ENCODE data around the gene XYLT1.

DNA sequence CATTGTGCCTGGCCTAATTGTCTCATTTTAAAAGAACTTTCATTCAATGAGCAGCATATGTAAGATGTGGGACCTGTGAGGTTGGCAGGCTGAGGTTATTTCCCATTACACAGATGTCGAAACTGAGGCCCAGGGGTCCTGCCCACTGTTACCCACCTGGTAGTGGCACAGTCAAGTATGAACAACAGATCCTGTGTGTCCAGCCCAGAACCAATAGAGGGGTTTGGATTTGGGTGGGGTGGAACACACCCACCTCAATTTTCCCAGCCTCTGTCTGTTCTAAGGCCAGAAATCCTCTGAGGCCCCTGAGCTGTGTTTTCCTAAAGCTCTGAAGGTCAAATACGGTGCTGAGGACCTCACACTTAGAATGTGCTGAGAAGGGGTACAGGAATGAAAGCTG is 179.5 kb downstream of the XYLT1 start:
- TF ChIP-seq CTCF (IDR thresholded peaks at IDR 0.05) (no peak), POLR2A (IDR thresholded peaks at IDR 0.05) (no peak)

Data from thyroid gland (tissue), 4 donors.